Right lobe of liver (tissue), 6 donors: Measurements from ENCODE around the gene STAB1. TPM values are rescaled to one million over a fixed set of nuclear protein-coding genes. Genes with fewer than 3 reads are reported as not detected.

Experiments
- ATAC-seq, 4 donors: fragments of 200-7000 bp; cut with Tn5 transposase; one replicate each; pipeline ENCODE4 v1.9.1; 2020; ENCODE audit warnings: mild to moderate bottlenecking in 4 of 4, moderate library complexity in 4 of 4
- DNase-seq, 3 donors: peaks; one replicate each; pipeline ENCODE4 v3.0.0-alpha.2; 2020
- H3K27ac ChIP-seq, 3 donors: fragments of 200-600 bp; one replicate each; pipeline ENCODE4 v1.8.0; 2022
- H3K27me3 ChIP-seq, 2 donors: fragments of 200-600 bp; one replicate each; pipeline ENCODE4 v1.8.0; 2022
- H3K36me3 ChIP-seq, 4 donors: fragments of 200-600 bp; sonication (generic) in 1 of 4; one replicate each; pipeline versions ENCODE4 v1.5.1 to v1.8.0; 2017 to 2022; ENCODE audit warnings: control low read depth in 1 of 4
- H3K4me1 ChIP-seq, 4 donors: fragments of 200-600 bp; sonication (generic) in 1 of 4; one replicate each; pipeline versions ENCODE4 v1.5.1 to v1.8.0; 2017 to 2022; ENCODE audit warnings: control low read depth in 1 of 4
- H3K4me3 ChIP-seq, 3 donors: fragments of 200-600 bp; one replicate each; pipeline ENCODE4 v1.8.0; 2022
- H3K9me3 ChIP-seq, 4 donors: fragments of 200-600 bp; sonication (generic) in 1 of 4; one replicate each; pipeline versions ENCODE4 v1.5.1 to v1.8.0; 2017 to 2022; ENCODE audit warnings: control low read depth in 1 of 4
- CTCF ChIP-seq, 4 donors: fragments of 200-600 bp in 3 of 4; fragments of 450-650 bp in 1 of 4; IDR thresholded peaks; one replicate each; pipeline versions ENCODE4 v1.5.1 to v1.8.0; 2016 to 2022; ENCODE audit warnings: antibody characterized with exemption in 4 of 4, mild to moderate bottlenecking in 2 of 4
- POLR2A ChIP-seq: fragments of 450-650 bp; IDR thresholded peaks from one replicate; pipeline ENCODE4 v1.6.1; 2017; ENCODE audit warnings: antibody characterized with exemption, mild to moderate bottlenecking
- WGBS: methylation state at CpG from one replicate; pipeline ENCODE4 v1.1.6; 2018; ENCODE audit warnings: low coverage, low lambda C conversion rate; ENCODE audit not compliant: insufficient coverage; ENCODE audit errors: missing lambda C conversion rate; 5-methylcytosine and 5-hydroxymethylcytosine counted together
- intact Hi-C, 2 donors: fragments of 100-400 bp; cut with DNase I; formaldehyde crosslinking; loops; one replicate each; pipeline versions ENCODE4 v1.11.2 to v1.14.1; 2022
- total RNA-seq, 6 experiments: library from RNA; depleted of rRNA in 2 of 6; stranded (reverse); fragments of >200 nt in 2 of 6; fragmentation: NEBNext Ultra II Directional in 3 of 6; extraction: Animal tissue kit (Norgen Biotek cat#: 25700) in 3 of 6; gene quantifications; one replicate each; pipeline versions ENCODE4 v1.1.0 to v1.2.4, GENCODE V29; 2016 to 2023
- donor health status: DM: no; HTN: yes; CAD: no.
- donor health status: DM: no; HTN: no; CAD: no.
- donor health status: DM: no; HTN: no; CAD: no.
- donor health status: DM: no; HTN: yes; CAD: no.
- donor health status: DM: no; HTN: yes; CAD: no.

STAB1 gene
- total RNA-seq, 6 experiments from 2014 or later: 60.7 to 268 (median 92.5) TPM

DNA sequence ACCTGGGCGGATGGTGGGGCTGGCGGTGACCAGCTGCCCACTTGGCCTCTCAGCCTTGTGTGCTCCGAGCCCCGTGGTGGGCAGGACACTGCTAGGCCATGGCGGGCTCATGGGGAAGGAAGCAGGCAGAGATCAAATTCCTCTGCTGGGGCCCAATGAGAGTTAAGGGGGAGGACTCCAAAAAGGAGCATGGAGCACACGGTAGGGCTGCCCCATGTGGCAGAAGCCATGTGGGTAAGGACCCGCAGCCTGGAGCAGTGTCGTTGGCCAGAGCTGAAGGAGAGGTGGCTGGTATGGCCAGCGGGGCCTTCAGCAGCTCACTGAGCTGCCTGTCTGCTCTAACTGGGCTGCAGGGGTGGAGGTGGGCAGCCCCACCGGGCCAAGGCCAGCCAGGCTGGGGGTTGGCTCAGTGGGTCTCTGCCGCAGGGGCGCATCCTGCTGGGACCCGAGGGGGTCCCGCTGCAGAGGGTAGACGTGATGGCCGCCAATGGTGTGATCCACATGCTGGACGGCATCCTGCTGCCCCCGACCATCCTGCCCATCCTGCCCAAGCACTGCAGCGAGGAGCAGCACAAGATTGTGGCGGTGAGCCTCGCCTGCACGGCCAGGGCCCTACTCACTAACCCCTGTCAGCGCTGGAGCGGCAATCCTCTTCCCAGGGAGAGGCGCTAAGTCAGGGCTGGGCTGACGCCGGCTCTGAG is 11.3 kb downstream of the STAB1 start:
- intact Hi-C loops: no loop called here
- Histone ChIP-seq H3K9me3 (no peaks in the 10 kb centered on the region), H3K27me3 (no peaks in the 10 kb centered on the region), H3K27ac (no peak overlapping the region), H3K4me1 (no peaks in the 10 kb centered on the region), H3K36me3 (peaks cover 0 to 5% (median 0%) of the 10 kb centered on the region in 4 donors), H3K4me3 (no peak overlapping the region)
- no peak for DNase-seq
- TF ChIP-seq CTCF (IDR thresholded peaks at IDR 0.05) (no peak), POLR2A (no peak)
- ATAC-seq: no peak
- WGBS: no CpG with 5 or more reads among the region's 27 CpGs

- H3K27me3 ChIP-seq: no peaks in the 10 kb centered on the region
- intact Hi-C loops: no loop called here
- no peak overlapping the region for H3K4me3 ChIP-seq
- H3K36me3 ChIP-seq: peaks cover 0 to 5% (median 0%) of the 10 kb centered on the region in 4 donors
- 90% methylated on average over 3 of the region's 5 CpGs for WGBS
- no peak for TF ChIP-seq CTCF (IDR thresholded peaks at IDR 0.05)
- no peak for TF ChIP-seq POLR2A
- ATAC-seq (no peak), DNase-seq (no peak)
- H3K9me3 ChIP-seq: no peaks in the 10 kb centered on the region
- H3K4me1 ChIP-seq: no peaks in the 10 kb centered on the region
- H3K27ac ChIP-seq: no peak overlapping the region
Measured at GRCh38 chr3:52507359-52507758, 12.2 kb downstream of the STAB1 start.

GRCh38 chr3:52509753-52510328 is 14.7 kb downstream of the STAB1 start:
- peaks cover 0 to 5% (median 0%) of the 10 kb centered on the region in 4 donors for H3K36me3 ChIP-seq
- TF ChIP-seq CTCF (IDR thresholded peaks at IDR 0.05) (no peak), POLR2A (no peak)
- ATAC-seq (no peak), DNase-seq (no peak)
- no peaks in the 10 kb centered on the region for H3K4me1 ChIP-seq
- 72% methylated on average over 8 of the region's 12 CpGs for WGBS
- H3K4me3 ChIP-seq: no peak overlapping the region
- H3K27me3 ChIP-seq: no peaks in the 10 kb centered on the region
- no peak overlapping the region for H3K27ac ChIP-seq
- intact Hi-C loops: no loop called here
- H3K9me3 ChIP-seq: no peaks in the 10 kb centered on the region

GRCh38 chr3:52511509-52511908 is 16.4 kb downstream of the STAB1 start:
- H3K27me3 ChIP-seq: no peaks in the 10 kb centered on the region
- WGBS: 73% methylated on average over 6 of the region's 7 CpGs

More at GRCh38 chr3:52511509-52511908, 16.4 kb downstream of the STAB1 start:
- Histone ChIP-seq H3K4me1 (no peaks in the 10 kb centered on the region), H3K27ac (no peak overlapping the region), H3K36me3 (peaks cover 0 to 5% (median 0%) of the 10 kb centered on the region in 4 donors), H3K9me3 (no peaks in the 10 kb centered on the region), H3K4me3 (no peak overlapping the region)
- no peak for TF ChIP-seq CTCF (IDR thresholded peaks at IDR 0.05)
- TF ChIP-seq POLR2A: no peak
- intact Hi-C loops: no loop called here
- no peak for DNase-seq
- no peak for ATAC-seq
